ENCODE measurements around the gene STIP1. TPM values are rescaled to one million over a fixed set of nuclear protein-coding genes. Genes with fewer than 3 reads are reported as not detected.
A peak's percentile ranks its signal among the peaks of the same experiment; 100 is the strongest.

STIP1 gene
- total and polyA plus RNA-seq, 9 of the 15 experiments (the other 6 are each of a cell fraction or from before 2014, with no cell fraction given), result 58.1 to 465 (median 346) TPM

DNA sequence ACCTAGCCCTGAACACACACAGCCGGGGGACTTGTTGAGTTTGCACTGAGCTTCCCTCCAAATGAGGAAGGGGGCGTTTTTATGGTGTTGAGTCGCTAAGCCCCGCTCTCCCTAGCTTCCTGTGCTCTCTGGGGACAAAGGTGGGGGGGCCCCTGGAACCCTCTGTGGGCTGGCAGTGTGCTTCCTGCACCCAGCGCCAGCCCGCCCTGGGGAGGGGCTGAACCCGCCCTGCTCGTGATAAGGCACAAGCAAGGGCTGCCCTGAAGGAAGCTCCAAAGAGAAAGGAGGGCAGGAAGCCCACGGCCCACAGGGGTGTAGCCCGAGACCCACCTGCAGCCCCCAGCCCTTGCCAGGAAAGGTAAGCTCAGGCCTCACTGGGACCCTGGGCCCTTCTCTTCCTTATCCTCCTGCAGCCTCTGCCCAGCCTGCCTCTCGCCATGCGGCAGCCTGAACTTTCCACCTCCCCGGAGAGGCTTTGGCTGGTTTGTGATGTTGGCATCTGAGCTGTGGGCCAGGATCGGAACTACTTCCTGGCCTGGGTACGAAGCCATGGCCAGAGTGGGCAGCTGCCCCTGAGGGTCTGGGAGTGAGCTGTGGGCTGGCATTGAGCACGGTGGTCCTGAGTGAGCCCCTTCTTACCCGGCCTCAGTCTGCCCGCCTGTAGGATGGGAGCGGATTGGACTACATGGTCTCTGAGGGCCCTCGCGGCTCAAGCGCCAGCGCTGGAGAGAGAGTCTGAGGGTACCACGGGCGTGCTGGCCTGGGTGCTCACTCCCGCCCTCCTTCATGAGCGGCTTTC lies 20.7 kb downstream of the STIP1 start, which contains the start of gene FERMT3 (continued):
- TF ChIP-seq, protein P1, sequence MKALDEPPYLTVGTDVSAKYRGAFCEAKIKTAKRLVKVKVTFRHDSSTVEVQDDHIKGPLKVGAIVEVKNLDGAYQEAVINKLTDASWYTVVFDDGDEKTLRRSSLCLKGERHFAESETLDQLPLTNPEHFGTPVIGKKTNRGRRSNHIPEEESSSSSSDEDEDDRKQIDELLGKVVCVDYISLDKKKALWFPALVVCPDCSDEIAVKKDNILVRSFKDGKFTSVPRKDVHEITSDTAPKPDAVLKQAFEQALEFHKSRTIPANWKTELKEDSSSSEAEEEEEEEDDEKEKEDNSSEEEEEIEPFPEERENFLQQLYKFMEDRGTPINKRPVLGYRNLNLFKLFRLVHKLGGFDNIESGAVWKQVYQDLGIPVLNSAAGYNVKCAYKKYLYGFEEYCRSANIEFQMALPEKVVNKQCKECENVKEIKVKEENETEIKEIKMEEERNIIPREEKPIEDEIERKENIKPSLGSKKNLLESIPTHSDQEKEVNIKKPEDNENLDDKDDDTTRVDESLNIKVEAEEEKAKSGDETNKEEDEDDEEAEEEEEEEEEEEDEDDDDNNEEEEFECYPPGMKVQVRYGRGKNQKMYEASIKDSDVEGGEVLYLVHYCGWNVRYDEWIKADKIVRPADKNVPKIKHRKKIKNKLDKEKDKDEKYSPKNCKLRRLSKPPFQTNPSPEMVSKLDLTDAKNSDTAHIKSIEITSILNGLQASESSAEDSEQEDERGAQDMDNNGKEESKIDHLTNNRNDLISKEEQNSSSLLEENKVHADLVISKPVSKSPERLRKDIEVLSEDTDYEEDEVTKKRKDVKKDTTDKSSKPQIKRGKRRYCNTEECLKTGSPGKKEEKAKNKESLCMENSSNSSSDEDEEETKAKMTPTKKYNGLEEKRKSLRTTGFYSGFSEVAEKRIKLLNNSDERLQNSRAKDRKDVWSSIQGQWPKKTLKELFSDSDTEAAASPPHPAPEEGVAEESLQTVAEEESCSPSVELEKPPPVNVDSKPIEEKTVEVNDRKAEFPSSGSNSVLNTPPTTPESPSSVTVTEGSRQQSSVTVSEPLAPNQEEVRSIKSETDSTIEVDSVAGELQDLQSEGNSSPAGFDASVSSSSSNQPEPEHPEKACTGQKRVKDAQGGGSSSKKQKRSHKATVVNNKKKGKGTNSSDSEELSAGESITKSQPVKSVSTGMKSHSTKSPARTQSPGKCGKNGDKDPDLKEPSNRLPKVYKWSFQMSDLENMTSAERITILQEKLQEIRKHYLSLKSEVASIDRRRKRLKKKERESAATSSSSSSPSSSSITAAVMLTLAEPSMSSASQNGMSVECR (CRISPR knock-in tag; IDR thresholded peaks at IDR 0.05), result peak; percentile 77; the same call in 1 of the 2 replicates
- TF ChIP-seq MYNN (IDR thresholded peaks at IDR 0.05), result peak; percentile 83
- no peak for TF ChIP-seq MYNN (CRISPR knock-in tag; IDR thresholded peaks at IDR 0.05)
- TF ChIP-seq, protein P2, sequence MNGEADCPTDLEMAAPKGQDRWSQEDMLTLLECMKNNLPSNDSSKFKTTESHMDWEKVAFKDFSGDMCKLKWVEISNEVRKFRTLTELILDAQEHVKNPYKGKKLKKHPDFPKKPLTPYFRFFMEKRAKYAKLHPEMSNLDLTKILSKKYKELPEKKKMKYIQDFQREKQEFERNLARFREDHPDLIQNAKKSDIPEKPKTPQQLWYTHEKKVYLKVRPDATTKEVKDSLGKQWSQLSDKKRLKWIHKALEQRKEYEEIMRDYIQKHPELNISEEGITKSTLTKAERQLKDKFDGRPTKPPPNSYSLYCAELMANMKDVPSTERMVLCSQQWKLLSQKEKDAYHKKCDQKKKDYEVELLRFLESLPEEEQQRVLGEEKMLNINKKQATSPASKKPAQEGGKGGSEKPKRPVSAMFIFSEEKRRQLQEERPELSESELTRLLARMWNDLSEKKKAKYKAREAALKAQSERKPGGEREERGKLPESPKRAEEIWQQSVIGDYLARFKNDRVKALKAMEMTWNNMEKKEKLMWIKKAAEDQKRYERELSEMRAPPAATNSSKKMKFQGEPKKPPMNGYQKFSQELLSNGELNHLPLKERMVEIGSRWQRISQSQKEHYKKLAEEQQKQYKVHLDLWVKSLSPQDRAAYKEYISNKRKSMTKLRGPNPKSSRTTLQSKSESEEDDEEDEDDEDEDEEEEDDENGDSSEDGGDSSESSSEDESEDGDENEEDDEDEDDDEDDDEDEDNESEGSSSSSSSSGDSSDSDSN (IDR thresholded peaks at IDR 0.05; ENCODE audit: borderline replicate concordance in 1 of 2, low read depth in 2 of 2, low read length in 2 of 2), result 0 out of 4 replicates have a peak, but pooled peaks of 1 of the 2 experiments have one; percentile 38
- no peak for TF ChIP-seq ZNF644 (tag; IDR thresholded peaks at IDR 0.05; ENCODE audit: low read depth)
- 0 out of 2 replicates have a peak, but pooled peaks have one; percentile 79 for TF ChIP-seq SREBF2 (CRISPR knock-in tag; IDR thresholded peaks at IDR 0.05)
- peak; percentile 18 for TF ChIP-seq MYC (IDR thresholded peaks at IDR 0.05; ENCODE audit: low read depth, low read length)
- TF ChIP-seq MYC (CRISPR knock-in tag; IDR thresholded peaks at IDR 0.05; ENCODE audit: borderline replicate concordance, low read depth), result no peak
- peak; percentile 75 for TF ChIP-seq SUPT5H (IDR thresholded peaks at IDR 0.05)
- TF ChIP-seq, protein P3, sequence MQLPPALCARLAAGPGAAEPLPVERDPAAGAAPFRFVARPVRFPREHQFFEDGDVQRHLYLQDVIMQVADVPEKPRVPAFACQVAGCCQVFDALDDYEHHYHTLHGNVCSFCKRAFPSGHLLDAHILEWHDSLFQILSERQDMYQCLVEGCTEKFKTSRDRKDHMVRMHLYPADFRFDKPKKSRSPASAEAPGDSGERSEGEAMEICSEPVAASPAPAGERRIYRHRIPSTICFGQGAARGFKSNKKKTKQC (CRISPR knock-in tag; IDR thresholded peaks at IDR 0.05), result peak; percentile 51
- no peak for TF ChIP-seq ZNF695 (CRISPR knock-in tag; IDR thresholded peaks at IDR 0.05)
- TF ChIP-seq L3MBTL2 (IDR thresholded peaks at IDR 0.05), result 0 out of 2 replicates have a peak, but pooled peaks have one; percentile 12
- TF ChIP-seq ATF7 (IDR thresholded peaks at IDR 0.05), result 0 out of 2 replicates have a peak, but pooled peaks have one; percentile 9
- TF ChIP-seq, protein P4, sequence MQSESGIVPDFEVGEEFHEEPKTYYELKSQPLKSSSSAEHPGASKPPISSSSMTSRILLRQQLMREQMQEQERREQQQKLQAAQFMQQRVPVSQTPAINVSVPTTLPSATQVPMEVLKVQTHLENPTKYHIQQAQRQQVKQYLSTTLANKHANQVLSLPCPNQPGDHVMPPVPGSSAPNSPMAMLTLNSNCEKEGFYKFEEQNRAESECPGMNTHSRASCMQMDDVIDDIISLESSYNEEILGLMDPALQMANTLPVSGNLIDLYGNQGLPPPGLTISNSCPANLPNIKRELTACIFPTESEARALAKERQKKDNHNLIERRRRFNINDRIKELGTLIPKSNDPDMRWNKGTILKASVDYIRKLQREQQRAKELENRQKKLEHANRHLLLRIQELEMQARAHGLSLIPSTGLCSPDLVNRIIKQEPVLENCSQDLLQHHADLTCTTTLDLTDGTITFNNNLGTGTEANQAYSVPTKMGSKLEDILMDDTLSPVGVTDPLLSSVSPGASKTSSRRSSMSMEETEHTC (IDR thresholded peaks at IDR 0.05), result peak; percentile 23; the same call in 1 of the 2 replicates
- TF ChIP-seq MAZ (CRISPR knock-in tag; conservative IDR thresholded peaks at IDR 0.05 in 1 of 2, IDR thresholded peaks at IDR 0.05 in 1 of 2), result peak; percentile 66 to 76
- TF ChIP-seq RFX1 (IDR thresholded peaks at IDR 0.05), result no peak
- TF ChIP-seq ZNF184 (CRISPR knock-in tag; IDR thresholded peaks at IDR 0.05), result no peak
- TF ChIP-seq RBM39 (optimal IDR thresholded peaks at IDR 0.05; ENCODE audit: low read depth, low read length), result peak; percentile 10
